Measurements from ENCODE around the gene TMSB4Y. TPM values are rescaled to one million over a fixed set of nuclear protein-coding genes. Genes with fewer than 3 reads are reported as not detected.

Gene TMSB4Y
- under 1 TPM; 0.69 to 0.98 TPM for total RNA-seq

DNA sequence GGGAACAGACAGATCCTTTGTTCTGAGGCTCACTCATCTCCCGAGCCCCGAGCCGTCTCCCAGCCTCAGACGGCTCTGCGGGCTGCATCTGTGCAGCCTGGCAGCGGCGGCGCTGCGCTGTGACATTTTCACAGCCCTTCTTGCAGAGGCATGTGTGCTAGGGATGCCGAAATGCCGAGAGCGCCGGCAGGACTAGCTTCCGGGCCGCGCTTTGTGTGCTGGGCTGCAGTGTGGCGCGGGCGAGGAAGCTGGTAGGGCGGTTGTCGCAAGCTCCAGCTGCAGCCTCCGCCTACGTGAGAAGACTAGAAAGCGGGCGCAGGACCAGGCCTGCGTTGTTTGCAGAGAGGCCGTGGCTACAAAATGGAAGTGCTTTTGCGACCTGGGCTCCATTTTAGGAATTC, at the start of gene TMSB4Y:
Gene TMSB4Y, plus strand, starts transcription at position 332 of the 401 bp plus-strand sequence.
- ChIA-PET POLR2A (no interaction called here), CTCF (interaction anchor here (0.7 kb wide), 1 partner anchor 85 kb away, joined by 3 read pairs; no protein-coding TSS in a partner anchor)
- intact Hi-C loops (cut with DNase I, micrococcal nuclease) = loop anchor here (1.0 to 10.0 kb wide), 6 partner anchors 224 to 1039 kb away; partner anchors contain the start of gene DDX3Y (in 1 of the 2)
- Mint-ChIP-seq H3K4me3 (peak within 1 kb of the TSS; percentile 80), H3K4me1 (peaks cover 7% of the 10 kb centered on the region), H3K27ac (peak within 1 kb of the TSS; percentile 94), H3K9me3 (ENCODE audit: low read depth) (no peaks in the 10 kb centered on the region), H3K27me3 (no peaks in the 10 kb centered on the region), H3K36me3 (ENCODE audit: low read depth) (no peaks in the 10 kb centered on the region)
- peak; percentile 89 for ATAC-seq
- DNase-seq = peak; percentile 84

DNA sequence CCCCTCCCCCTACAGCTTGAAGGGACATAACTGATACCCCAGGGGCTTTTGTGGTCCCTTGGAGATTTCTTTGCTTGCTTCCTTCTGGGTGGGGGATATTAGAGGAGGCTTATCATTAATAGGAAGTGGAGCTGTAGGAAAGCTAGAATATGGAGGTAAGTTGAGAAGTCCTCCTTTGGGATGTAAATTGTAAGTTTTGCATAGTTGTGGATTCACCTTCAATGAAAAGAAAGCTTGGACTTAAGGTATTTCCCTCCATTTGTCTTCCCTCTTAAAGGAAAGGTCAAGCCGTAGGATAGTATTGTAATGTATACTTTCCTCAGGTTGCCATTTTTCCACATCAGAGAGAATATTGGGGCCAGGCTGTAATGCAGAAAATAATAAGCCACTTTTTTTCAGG, 39.5 kb upstream of the TMSB4Y start:
- intact Hi-C loops (cut with DNase I, micrococcal nuclease) = no loop called here
- Mint-ChIP-seq H3K4me3 (no peak overlapping the region), H3K27ac (no peak overlapping the region), H3K27me3 (peaks cover 2% of the 10 kb centered on the region), H3K36me3 (ENCODE audit: low read depth) (no peaks in the 10 kb centered on the region), H3K9me3 (ENCODE audit: low read depth) (no peaks in the 10 kb centered on the region), H3K4me1 (no peaks in the 10 kb centered on the region)
- no peak for ATAC-seq
- POLR2A ChIA-PET = no interaction called here
- CTCF ChIA-PET = no interaction called here
- DNase-seq = no peak

DNA sequence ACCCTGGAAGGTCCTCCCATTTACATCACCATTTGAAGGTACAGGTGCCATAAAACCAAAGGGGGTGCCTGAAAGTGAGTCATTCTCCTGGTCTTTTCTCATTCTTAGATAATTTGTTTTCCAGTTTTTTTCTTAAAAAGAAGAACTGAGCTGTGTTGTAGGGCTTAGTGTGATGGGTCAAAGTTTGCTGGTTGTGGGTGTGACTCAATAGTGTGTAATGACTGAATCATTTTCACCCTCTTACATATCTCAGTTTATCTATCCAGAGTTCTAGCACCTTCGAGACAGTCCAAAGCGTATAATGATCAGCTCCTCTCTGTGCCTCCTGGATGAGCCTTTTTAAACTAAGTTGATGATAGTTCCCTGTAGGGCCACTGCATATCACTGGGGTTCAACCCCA, 32.6 kb upstream of the TMSB4Y start:
- no peak for DNase-seq
- Mint-ChIP-seq H3K4me3 (no peak overlapping the region), H3K9me3 (ENCODE audit: low read depth) (peaks cover 6% of the 10 kb centered on the region), H3K27me3 (no peaks in the 10 kb centered on the region), H3K4me1 (no peaks in the 10 kb centered on the region), H3K27ac (no peak overlapping the region), H3K36me3 (ENCODE audit: low read depth) (no peaks in the 10 kb centered on the region)
- intact Hi-C loops (cut with DNase I, micrococcal nuclease) = no loop called here
- CTCF ChIA-PET = no interaction called here
- POLR2A ChIA-PET = no interaction called here
- ATAC-seq = no peak

DNA sequence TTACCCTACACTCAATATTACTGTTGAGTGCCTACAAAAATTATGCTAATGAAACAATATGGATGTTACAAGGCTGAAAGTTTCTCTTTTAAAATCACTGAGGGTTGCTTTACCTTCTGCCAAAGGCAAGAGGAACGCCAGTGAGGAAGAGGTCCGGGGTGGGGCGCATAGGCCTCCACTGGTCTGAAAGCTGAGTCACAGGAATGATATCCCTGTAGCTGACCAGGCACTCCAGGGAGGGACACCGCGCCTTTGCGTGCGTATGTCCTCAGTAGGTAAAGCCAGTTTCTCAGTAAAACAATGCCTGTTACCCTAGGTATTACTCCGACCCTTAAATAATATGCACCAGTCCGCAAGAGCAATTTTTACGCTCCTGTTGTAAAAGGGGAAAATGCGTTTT, 1.4 kb upstream of the TMSB4Y start:
- CTCF ChIA-PET = interaction anchor here (0.8 kb wide), 1 partner anchor 48 kb away, joined by 3 read pairs; no protein-coding TSS in a partner anchor
- Mint-ChIP-seq H3K27ac (no peak overlapping the region), H3K9me3 (ENCODE audit: low read depth) (no peaks in the 10 kb centered on the region), H3K36me3 (ENCODE audit: low read depth) (no peaks in the 10 kb centered on the region), H3K4me3 (no peak overlapping the region), H3K27me3 (no peaks in the 10 kb centered on the region), H3K4me1 (peaks cover 7% of the 10 kb centered on the region)
- ATAC-seq (no peak), DNase-seq (no peak)
- POLR2A ChIA-PET = no interaction called here
- intact Hi-C loops (cut with DNase I, micrococcal nuclease) = loop anchor here (5.0 to 10.0 kb wide), 5 partner anchors 225 to 1037 kb away; partner anchors contain the start of gene DDX3Y (in 1 of the 2)

DNA sequence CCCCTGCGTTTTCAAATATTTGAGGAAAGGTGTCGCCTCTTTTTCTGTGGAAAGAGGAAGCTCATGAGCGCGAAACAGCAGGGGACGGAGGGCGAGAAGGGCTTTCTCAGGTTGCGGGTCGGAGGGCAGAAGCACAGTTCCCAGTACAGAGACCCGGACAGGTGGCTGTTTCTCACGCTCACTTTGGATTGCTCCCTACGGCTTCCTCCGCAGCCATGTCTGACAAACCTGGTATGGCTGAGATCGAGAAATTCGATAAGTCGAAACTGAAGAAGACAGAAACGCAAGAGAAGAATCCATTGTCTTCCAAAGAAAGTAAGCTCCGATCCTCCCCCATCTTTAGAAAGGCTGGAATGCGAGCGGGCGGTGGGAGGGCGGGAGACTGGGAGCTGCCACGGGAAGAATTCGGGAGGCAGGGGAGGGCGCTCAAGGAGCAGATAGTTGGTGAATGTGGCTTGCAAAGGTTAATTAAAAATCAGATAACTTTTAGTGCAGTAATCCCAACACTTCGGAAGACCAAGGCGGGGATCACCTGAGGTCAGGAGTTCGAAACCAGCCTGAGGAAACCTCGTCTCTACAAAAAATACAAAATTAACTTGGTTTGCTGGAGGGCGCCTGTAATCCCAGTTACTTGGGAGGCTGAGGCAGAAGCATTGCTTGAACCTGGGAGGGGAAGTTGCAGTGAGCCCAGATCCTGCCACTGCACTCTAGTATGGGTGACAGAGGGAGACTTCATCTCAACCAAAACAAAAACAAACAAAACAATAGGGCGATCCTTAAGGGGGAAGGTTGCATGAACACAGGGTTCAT, 627 bp downstream of the TMSB4Y start:
- H3K4me3 Mint-ChIP-seq = peak overlapping the region; percentile 80
- peak overlapping the region; percentile 94 for H3K27ac Mint-ChIP-seq
- peaks cover 7% of the 10 kb centered on the region for H3K4me1 Mint-ChIP-seq
- intact Hi-C loops (cut with DNase I, micrococcal nuclease) = loop anchor here (5.0 to 10.0 kb wide), 5 partner anchors 227 to 1040 kb away; partner anchors contain the start of gene DDX3Y (in 1 of the 2)
- ChIA-PET POLR2A (no interaction called here), CTCF (interaction anchor here (0.7 kb wide), 1 partner anchor 86 kb away, joined by 3 read pairs; no protein-coding TSS in a partner anchor)
- peak; percentile 24 for DNase-seq
- H3K36me3 Mint-ChIP-seq (ENCODE audit: low read depth) = no peaks in the 10 kb centered on the region
- no peaks in the 10 kb centered on the region for H3K27me3 Mint-ChIP-seq
- no peak for ATAC-seq
- no peaks in the 10 kb centered on the region for H3K9me3 Mint-ChIP-seq (ENCODE audit: low read depth)

DNA sequence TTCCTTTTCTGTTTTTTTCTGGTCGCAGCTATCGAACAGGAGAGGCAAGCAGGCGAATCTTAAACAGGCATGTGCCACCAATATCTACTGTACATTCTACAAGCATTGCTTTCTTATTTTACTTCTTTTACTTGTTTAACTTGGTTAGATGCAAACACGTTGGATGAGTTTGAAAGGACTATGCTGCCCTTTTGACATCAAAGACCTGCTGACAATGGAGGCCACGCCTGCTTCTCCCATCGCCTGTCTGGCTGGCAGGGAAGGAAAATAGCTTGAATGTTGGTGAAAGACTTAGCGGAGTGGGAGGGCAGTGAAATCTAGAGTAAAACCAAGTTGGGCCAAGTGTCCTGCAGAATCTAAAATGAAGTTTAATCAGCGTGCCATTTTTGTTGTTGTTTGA, 1.5 kb downstream of the TMSB4Y start:
- intact Hi-C loops (cut with DNase I, micrococcal nuclease) = loop anchor here in 1 of 2 experiments (10.0 kb wide), 3 partner anchors 270 to 1040 kb away; partner anchors contain the start of gene DDX3Y
- peak; percentile 15 for DNase-seq
- H3K9me3 Mint-ChIP-seq (ENCODE audit: low read depth) = no peaks in the 10 kb centered on the region

DNA sequence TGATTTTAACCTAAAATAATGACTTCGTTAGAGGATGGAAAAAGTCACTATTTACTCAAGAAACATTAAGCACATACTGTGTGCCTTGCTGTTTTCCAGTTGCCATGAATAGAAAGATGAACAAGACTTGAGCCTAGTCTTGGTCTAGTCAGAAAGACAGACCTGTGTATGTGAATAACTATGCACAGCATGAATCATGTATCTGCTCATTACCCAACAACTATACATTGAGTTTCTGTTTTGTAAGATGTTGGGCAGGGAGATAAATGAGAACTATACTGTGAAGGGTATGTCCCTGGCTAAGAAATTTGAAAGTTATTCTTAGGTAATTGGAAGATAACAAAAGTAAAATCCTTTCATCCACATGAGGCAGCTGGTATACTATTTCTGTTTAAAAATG, 4.3 kb downstream of the TMSB4Y start:
- H3K27ac Mint-ChIP-seq = no peak overlapping the region
- DNase-seq (no peak), ATAC-seq (peak; percentile 47)
- no peaks in the 10 kb centered on the region for H3K27me3 Mint-ChIP-seq
- ChIA-PET CTCF (no interaction called here), POLR2A (no interaction called here)
- H3K4me3 Mint-ChIP-seq = no peak overlapping the region
- intact Hi-C loops (cut with DNase I, micrococcal nuclease) = loop anchor here in 1 of 2 experiments (10.0 kb wide), 3 partner anchors 273 to 1043 kb away; partner anchors contain the start of gene DDX3Y
- no peaks in the 10 kb centered on the region for H3K36me3 Mint-ChIP-seq (ENCODE audit: low read depth)
- H3K4me1 Mint-ChIP-seq = peaks cover 7% of the 10 kb centered on the region
- no peaks in the 10 kb centered on the region for H3K9me3 Mint-ChIP-seq (ENCODE audit: low read depth)

More for the DNA sequence above, 1.5 kb downstream of the TMSB4Y start:
- ChIA-PET POLR2A (no interaction called here), CTCF (no interaction called here)
- Mint-ChIP-seq H3K4me1 (peaks cover 7% of the 10 kb centered on the region), H3K27me3 (no peaks in the 10 kb centered on the region), H3K4me3 (peak overlapping the region; percentile 80), H3K36me3 (ENCODE audit: low read depth) (no peaks in the 10 kb centered on the region), H3K27ac (peak overlapping the region; percentile 72)
- no peak for ATAC-seq

DNA sequence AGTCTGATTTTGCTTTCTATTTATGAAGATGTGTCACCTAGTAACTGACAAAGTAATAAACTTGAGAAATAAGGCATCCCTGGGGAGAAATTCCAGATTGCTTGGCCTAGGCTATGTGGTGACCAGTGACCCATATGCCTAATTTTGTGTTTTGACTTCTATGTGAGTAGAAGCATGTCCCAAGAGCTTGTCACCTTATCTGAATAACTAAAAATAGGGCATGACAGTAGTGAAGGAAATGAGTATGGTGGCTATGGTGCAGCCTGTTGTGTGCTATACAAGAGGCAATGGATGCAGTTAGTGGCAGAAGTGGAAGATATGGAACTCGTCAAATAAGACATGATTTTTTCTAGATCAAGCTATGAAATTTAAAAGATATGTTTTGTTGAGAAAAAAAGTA, 15.3 kb downstream of the TMSB4Y start:
- intact Hi-C loops (cut with DNase I, micrococcal nuclease) = no loop called here
- Mint-ChIP-seq H3K4me3 (no peak overlapping the region), H3K9me3 (ENCODE audit: low read depth) (peaks cover 7% of the 10 kb centered on the region), H3K36me3 (ENCODE audit: low read depth) (no peaks in the 10 kb centered on the region), H3K4me1 (no peaks in the 10 kb centered on the region), H3K27ac (no peak overlapping the region), H3K27me3 (no peaks in the 10 kb centered on the region)
- no peak for ATAC-seq
- DNase-seq = no peak
- CTCF ChIA-PET = no interaction called here
- POLR2A ChIA-PET = no interaction called here

DNA sequence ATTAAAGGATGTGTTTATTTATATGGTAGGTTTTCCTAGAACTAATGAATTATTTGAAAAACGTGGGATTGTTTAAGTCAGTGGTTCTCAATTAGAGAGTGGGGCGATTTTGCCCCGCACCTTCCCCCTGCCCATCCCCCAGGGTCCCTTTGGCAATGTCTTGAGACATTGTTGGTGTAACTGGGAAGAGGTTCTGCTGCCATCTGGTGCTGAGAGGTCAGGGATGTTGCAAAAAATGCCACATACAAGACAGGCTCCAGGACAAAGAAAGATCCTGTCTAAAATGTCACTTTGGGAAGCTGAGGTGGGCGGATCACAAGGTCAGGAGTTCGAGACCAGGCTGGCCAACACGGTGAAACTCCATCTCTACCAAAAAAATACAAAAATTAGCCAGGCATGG, 25.8 kb downstream of the TMSB4Y start:
- H3K4me1 Mint-ChIP-seq = no peaks in the 10 kb centered on the region
- ChIA-PET CTCF (no interaction called here), POLR2A (no interaction called here)
- DNase-seq (peak; percentile 34), ATAC-seq (no peak)
- intact Hi-C loops (cut with DNase I, micrococcal nuclease) = no loop called here
- H3K4me3 Mint-ChIP-seq = no peak overlapping the region
- no peaks in the 10 kb centered on the region for H3K27me3 Mint-ChIP-seq
- peaks cover 5% of the 10 kb centered on the region for H3K9me3 Mint-ChIP-seq (ENCODE audit: low read depth)
- H3K27ac Mint-ChIP-seq = no peak overlapping the region
- H3K36me3 Mint-ChIP-seq (ENCODE audit: low read depth) = no peaks in the 10 kb centered on the region

DNA sequence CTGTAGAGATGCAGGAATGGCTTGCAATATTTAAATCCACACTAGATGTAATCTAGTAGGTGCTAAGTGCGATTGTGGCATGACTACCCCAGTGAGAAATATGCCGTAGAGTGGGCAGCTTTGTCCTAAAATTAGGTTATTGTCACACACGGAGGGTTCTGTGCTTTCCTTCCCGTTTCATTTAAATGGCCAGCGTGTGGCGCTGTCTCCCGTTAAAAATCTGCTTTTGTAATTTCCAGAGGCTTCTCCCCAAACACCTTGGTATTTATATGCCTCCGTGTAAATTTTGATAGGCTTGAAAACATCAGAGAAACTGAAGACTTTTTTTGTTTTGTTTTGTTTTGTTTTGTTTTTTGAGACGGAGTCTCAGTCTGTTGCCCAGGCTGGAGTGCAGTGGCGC, 34.9 kb downstream of the TMSB4Y start:
- ChIA-PET CTCF (interaction anchor here (0.6 to 2.2 kb wide), 5 partner anchors 11 to 236 kb away, joined by 3 to 11 read pairs (median 4); no protein-coding TSS in a partner anchor), POLR2A (no interaction called here)
- intact Hi-C loops (cut with DNase I, micrococcal nuclease) = no loop called here
- H3K9me3 Mint-ChIP-seq (ENCODE audit: low read depth) = peaks cover 2% of the 10 kb centered on the region
- no peaks in the 10 kb centered on the region for H3K4me1 Mint-ChIP-seq
- H3K4me3 Mint-ChIP-seq = no peak overlapping the region
- H3K36me3 Mint-ChIP-seq (ENCODE audit: low read depth) = no peaks in the 10 kb centered on the region
- no peak overlapping the region for H3K27ac Mint-ChIP-seq
- H3K27me3 Mint-ChIP-seq = no peaks in the 10 kb centered on the region
- ATAC-seq (no peak), DNase-seq (peak; percentile 52)

DNA sequence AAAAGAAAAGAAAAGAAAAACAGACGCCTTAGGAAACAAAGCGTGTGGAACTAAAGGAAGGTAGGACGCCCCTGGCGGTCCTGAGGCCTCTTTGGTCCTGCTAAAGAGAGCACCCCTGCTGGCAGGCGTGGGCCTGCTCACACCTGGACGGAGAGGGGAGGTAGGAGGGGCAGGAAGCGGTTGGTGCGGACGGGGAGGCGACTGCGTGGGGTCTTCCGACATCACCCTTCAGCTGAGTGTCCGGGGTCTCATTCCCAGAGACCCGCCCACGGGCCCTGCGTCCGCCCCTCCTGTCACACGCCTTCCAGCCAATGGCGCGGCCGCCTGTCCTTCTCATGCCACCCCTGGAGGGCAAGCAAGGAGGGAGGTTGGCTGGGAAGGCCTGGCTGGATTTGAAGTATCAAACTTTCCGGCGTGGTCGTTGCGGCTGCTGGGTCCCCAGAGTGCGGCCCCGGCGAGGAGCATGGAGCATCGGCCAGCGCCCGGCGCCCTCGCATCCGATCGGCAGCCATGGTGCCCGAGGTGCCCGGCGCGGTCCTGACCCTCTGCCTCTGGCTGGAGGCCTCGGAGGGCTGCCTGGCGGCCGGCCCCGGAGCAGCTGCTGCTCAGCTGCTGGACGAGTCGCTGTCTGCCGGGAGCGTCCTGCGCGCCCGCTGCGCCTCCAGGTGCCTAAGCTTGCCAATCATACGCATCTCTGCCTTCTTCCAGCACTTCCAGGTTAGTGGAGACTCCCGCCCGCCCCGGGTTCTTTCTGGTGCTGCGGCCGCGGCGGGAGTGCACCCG, 47.8 kb downstream of the TMSB4Y start:
- H3K27ac Mint-ChIP-seq = peak overlapping the region; percentile 94

More for the DNA sequence above, 47.8 kb downstream of the TMSB4Y start:
- Mint-ChIP-seq H3K4me3 (peak overlapping the region; percentile 80), H3K4me1 (peaks cover 22% of the 10 kb centered on the region), H3K9me3 (ENCODE audit: low read depth) (no peaks in the 10 kb centered on the region), H3K27me3 (no peaks in the 10 kb centered on the region), H3K36me3 (ENCODE audit: low read depth) (no peaks in the 10 kb centered on the region)
- intact Hi-C loops (cut with DNase I, micrococcal nuclease) = loop anchor here in 1 of 2 experiments (5.0 to 10.0 kb wide), 3 partner anchors 51 to 433 kb away; no protein-coding TSS in a partner anchor
- peak; percentile 85 for ATAC-seq
- DNase-seq = peak; percentile 63
- ChIA-PET POLR2A (no interaction called here), CTCF (interaction anchor here (0.8 to 3.6 kb wide), 3 partner anchors 13 to 1691 kb away, joined by 3 to 11 read pairs (median 3); no protein-coding TSS in a partner anchor)
